Osteoblast (primary cell): ENCODE data around the gene PPP4R3B. TPM values are rescaled to one million over a fixed set of nuclear protein-coding genes. Genes with fewer than 3 reads are reported as not detected.

Experiments
- DNase-seq: peaks from one replicate; pipeline ENCODE4 v3.0.0; 2011; ENCODE audit warnings: low spot score, mixed read lengths; ENCODE audit not compliant: insufficient read length; ENCODE audit errors: missing footprints
- H2AFZ ChIP-seq: 2 replicates; pipeline ENCODE4 v1.6.0; 2011; ENCODE audit warnings: mild to moderate bottlenecking, low read length
- H3K27ac ChIP-seq: 2 replicates; pipeline ENCODE4 v1.5.1; 2011; ENCODE audit warnings: mild to moderate bottlenecking, low read depth, low read length, moderate library complexity
- H3K27me3 ChIP-seq: 2 replicates; pipeline ENCODE4 v1.6.0; 2012; ENCODE audit warnings: mild to moderate bottlenecking, control low read depth, inconsistent platforms, low read length, moderate library complexity; ENCODE audit not compliant: insufficient read depth
- H3K36me3 ChIP-seq: 2 replicates; pipeline ENCODE4 v1.5.1; 2011; ENCODE audit warnings: mild to moderate bottlenecking, low read length, control low read depth, moderate library complexity; ENCODE audit not compliant: insufficient read depth
- H3K4me1 ChIP-seq: 2 replicates; pipeline ENCODE4 v1.5.1; 2011; ENCODE audit warnings: mild to moderate bottlenecking, low read length, control low read depth, moderate library complexity; ENCODE audit not compliant: insufficient read depth
- H3K4me2 ChIP-seq: 2 replicates; pipeline ENCODE4 v1.6.0; 2011; ENCODE audit warnings: mild to moderate bottlenecking, low read length; ENCODE audit not compliant: insufficient read depth
- H3K4me3 ChIP-seq: fragments of 200-600 bp; sonication (generic); 3 replicates; pipeline ENCODE4 v1.5.1; 2012; ENCODE audit warnings: mild to moderate bottlenecking, low read length, inconsistent platforms; ENCODE audit not compliant: insufficient read depth
- H3K79me2 ChIP-seq: 2 replicates; pipeline ENCODE4 v1.6.0; 2012; ENCODE audit warnings: mild to moderate bottlenecking, low read length, control low read depth, inconsistent platforms; ENCODE audit not compliant: insufficient read depth
- H3K9me3 ChIP-seq: 2 replicates; pipeline ENCODE4 v1.5.1; 2011; ENCODE audit warnings: low read depth, low read length, control low read depth
- H4K20me1 ChIP-seq: 2 replicates; pipeline ENCODE4 v1.6.0; 2012; ENCODE audit warnings: mild to moderate bottlenecking, low read length, control low read depth; ENCODE audit not compliant: insufficient read depth
- total RNA-seq: library from RNA; depleted of rRNA; stranded (reverse); fragments of >200 nt; gene quantifications from 2 replicates; pipeline ENCODE4 v1.2.3, GENCODE V29; 2012
- TF ChIP-seq, protein P1 (sequence below): IDR thresholded peaks from 2 replicates; pipeline ENCODE4 v1.5.1; 2011; ENCODE audit warnings: mild to moderate bottlenecking, low read depth, low read length, moderate library complexity; ENCODE audit errors: extremely low read depth

The PPP4R3B gene
- total RNA-seq, 1 donor = 37.6 TPM

DNA sequence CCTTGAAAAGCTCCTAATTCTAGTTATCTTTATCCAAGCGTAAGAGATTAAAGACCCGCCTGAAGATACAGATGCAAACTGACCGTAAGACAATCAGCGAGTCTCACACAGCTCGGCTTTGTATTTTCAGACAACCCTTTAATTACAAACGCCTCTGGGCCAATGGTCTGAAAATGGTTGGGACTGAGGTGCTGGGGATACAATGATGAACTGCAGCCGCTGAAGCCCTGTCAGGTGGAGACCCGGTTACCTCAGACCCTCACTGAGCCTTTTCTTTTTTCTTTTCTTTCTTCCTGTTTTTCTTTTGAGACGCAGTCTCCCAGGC, 98.6 kb downstream of the PPP4R3B start:
- peak overlapping the region; percentile 91 for H3K27ac ChIP-seq
- peak overlapping the region; percentile 84 for H2AFZ ChIP-seq
- peak overlapping the region; percentile 97 for H3K4me2 ChIP-seq
- TF ChIP-seq, protein P1, sequence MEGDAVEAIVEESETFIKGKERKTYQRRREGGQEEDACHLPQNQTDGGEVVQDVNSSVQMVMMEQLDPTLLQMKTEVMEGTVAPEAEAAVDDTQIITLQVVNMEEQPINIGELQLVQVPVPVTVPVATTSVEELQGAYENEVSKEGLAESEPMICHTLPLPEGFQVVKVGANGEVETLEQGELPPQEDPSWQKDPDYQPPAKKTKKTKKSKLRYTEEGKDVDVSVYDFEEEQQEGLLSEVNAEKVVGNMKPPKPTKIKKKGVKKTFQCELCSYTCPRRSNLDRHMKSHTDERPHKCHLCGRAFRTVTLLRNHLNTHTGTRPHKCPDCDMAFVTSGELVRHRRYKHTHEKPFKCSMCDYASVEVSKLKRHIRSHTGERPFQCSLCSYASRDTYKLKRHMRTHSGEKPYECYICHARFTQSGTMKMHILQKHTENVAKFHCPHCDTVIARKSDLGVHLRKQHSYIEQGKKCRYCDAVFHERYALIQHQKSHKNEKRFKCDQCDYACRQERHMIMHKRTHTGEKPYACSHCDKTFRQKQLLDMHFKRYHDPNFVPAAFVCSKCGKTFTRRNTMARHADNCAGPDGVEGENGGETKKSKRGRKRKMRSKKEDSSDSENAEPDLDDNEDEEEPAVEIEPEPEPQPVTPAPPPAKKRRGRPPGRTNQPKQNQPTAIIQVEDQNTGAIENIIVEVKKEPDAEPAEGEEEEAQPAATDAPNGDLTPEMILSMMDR = no peak
- no peak for DNase-seq
- H3K4me3 ChIP-seq = peak overlapping the region; percentile 87
- H3K9me3 ChIP-seq = no peaks in the 10 kb centered on the region
- H3K4me1 ChIP-seq = peaks cover 10% of the 10 kb centered on the region
- H3K27me3 ChIP-seq = no peaks in the 10 kb centered on the region
- H4K20me1 ChIP-seq = no peaks in the 10 kb centered on the region
- H3K79me2 ChIP-seq = peaks cover 21% of the 10 kb centered on the region
- H3K36me3 ChIP-seq = peaks cover 9% of the 10 kb centered on the region

DNA sequence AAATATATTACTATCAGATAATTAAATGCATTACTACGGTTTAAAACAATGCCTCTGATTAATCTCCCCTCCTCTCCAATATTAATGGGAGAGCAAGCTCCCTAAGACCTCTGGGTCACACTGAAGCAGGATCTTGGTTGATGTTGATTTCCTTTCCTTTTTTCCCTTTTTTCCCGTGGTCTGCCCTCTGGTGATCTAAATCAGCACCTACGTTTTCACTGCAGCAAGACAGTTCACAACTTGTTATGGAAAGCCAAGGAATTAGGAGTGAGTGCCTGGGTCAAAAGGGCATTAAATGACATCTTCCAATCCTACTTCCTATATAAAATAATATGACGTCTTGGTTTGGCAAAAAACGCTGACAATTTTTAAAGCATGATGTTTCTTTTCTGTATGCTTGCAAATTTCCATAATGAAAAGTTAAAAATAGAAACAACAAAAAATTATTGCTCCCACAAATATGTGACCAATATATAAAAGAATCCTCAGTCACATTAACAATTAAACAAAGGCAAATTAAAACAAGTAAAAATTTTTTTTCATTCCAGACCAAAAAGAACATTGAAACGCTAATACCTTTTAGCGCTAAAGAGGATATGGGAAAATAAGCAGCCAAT, 105.8 kb downstream of the PPP4R3B start:
- H2AFZ ChIP-seq = no peak overlapping the region
- no peaks in the 10 kb centered on the region for H3K36me3 ChIP-seq
- H3K4me3 ChIP-seq = no peak overlapping the region
- H3K4me1 ChIP-seq = no peaks in the 10 kb centered on the region
- H4K20me1 ChIP-seq = no peaks in the 10 kb centered on the region
- peak; percentile 82 for DNase-seq
- H3K27ac ChIP-seq = no peak overlapping the region
- no peaks in the 10 kb centered on the region for H3K9me3 ChIP-seq
- no peaks in the 10 kb centered on the region for H3K79me2 ChIP-seq
- no peak overlapping the region for H3K4me2 ChIP-seq
- H3K27me3 ChIP-seq = no peaks in the 10 kb centered on the region
- TF ChIP-seq, protein P1 = peak; percentile 65

DNA sequence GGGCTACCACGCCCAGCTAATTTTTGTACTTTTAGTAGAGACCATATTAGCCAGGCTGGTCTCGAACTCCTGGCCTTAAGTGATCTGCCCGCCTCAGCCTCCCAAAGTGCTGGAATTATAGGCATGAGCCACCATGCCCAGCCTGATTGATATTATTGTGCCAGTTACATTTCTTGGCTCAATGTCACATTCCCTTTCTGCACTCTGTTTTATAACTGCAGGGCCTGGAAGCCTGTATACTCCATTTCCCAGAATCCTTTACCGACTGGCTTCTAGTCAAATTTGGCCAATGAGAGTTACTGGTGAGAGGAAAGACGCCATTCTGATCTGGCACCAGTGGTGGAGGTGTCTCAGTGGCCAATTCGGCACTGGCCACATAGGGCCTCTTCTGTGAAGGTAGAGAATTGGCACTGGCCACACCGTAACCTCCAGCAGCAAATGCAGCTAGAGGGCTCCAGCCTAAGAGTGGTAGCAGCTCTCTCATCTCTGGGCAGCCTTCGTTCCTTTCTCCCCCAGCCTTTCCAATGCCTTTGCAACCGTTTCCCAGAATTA, 114.8 kb downstream of the PPP4R3B start:
- H2AFZ ChIP-seq = no peak overlapping the region
- H4K20me1 ChIP-seq = no peaks in the 10 kb centered on the region

DNA sequence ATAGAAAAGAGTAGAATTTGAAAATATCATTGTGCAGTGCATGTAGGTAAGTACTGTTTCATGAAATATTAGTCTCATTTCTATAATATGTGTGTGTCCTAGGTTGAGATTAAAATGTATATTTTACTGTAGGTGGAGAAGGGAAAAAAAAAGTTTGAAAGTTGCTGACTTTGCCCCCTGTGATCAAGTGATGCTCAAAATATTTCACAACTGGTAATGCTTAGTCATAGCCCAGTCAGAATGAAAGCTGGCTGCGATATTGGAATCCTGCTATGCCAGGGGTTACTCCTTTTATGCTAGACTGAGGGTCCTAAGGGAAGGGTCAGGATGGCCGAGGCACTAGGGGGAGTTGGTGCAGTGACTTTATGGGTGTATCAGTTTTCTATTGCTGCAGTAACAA, 117.4 kb downstream of the PPP4R3B start:
- H3K36me3 ChIP-seq = no peaks in the 10 kb centered on the region
- peak; percentile 47 for DNase-seq
- no peaks in the 10 kb centered on the region for H3K9me3 ChIP-seq
- no peaks in the 10 kb centered on the region for H3K79me2 ChIP-seq
- H3K27ac ChIP-seq = no peak overlapping the region
- H3K27me3 ChIP-seq = no peaks in the 10 kb centered on the region
- no peak overlapping the region for H3K4me3 ChIP-seq
- TF ChIP-seq, protein P1 = no peak
- H3K4me2 ChIP-seq = peak overlapping the region; percentile 36
- H2AFZ ChIP-seq = no peak overlapping the region
- no peaks in the 10 kb centered on the region for H4K20me1 ChIP-seq
- H3K4me1 ChIP-seq = peaks cover 8% of the 10 kb centered on the region

More for the DNA sequence above, 114.8 kb downstream of the PPP4R3B start:
- Histone ChIP-seq H3K27ac (no peak overlapping the region), H3K27me3 (no peaks in the 10 kb centered on the region), H3K36me3 (no peaks in the 10 kb centered on the region), H3K4me1 (peaks cover 8% of the 10 kb centered on the region), H3K4me3 (no peak overlapping the region), H3K79me2 (no peaks in the 10 kb centered on the region), H3K9me3 (no peaks in the 10 kb centered on the region), H3K4me2 (no peak overlapping the region)
- TF ChIP-seq, protein P1 = no peak
- no peak for DNase-seq
